Measurements from ENCODE around the gene ENPP1. TPM values are rescaled to one million over a fixed set of nuclear protein-coding genes. Genes with fewer than 3 reads are reported as not detected.

Gene ENPP1
- total and polyA plus RNA-seq, 4 donors: 1.3 to 35.2 (median 14.5) TPM

DNA sequence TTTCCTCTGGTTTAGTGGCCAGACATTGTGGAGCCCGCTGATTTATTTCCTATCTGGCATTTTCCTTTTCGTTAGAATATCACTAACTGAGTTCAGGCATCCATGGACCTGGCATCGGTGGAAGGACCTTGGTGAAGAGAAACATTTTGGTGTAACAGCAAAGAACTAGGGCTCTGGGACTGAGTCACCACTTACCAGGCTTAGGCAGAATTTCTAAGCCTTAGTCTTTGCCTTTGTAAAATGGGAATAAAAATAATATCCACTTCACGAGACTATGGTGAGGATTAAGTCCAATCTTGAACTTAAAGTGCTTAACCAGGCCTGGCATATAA is 42.0 kb upstream of the ENPP1 start:
- intact Hi-C loops (cut with DNase I): loop anchor here in 1 of 2 donors (5.0 kb wide), 1 partner anchor 42 kb away; the partner anchor contains the start of gene ENPP1
- Histone ChIP-seq H3K36me3 (ENCODE audit: control insufficient read depth in 1 of 2, insufficient read depth in 2 of 2, low read length in 1 of 2) (no peaks in the 10 kb centered on the region), H3K4me3 (ENCODE audit: low read length in 2 of 2) (no peak overlapping the region), H3K27me3 (ENCODE audit: control insufficient read depth in 1 of 2, insufficient read depth in 2 of 2, low read length in 1 of 2) (no peaks in the 10 kb centered on the region), H3K4me1 (ENCODE audit: control insufficient read depth in 1 of 2, insufficient read depth in 2 of 2, low read length in 2 of 2) (peaks cover 1 to 11% of the 10 kb centered on the region in 2 donors), H3K27ac (ENCODE audit: low read depth in 1 of 2, low read length in 2 of 2) (peak overlapping the region; percentile 46 to 89), H3K9me3 (ENCODE audit: control insufficient read depth, low read length) (no peaks in the 10 kb centered on the region)
- 17 to 20% methylated on average over 4 of the region's 4 CpGs for WGBS, 2 donors
- ATAC-seq (ENCODE audit: low FRiP score) (peak; percentile 37), DNase-seq (no peak)

DNA sequence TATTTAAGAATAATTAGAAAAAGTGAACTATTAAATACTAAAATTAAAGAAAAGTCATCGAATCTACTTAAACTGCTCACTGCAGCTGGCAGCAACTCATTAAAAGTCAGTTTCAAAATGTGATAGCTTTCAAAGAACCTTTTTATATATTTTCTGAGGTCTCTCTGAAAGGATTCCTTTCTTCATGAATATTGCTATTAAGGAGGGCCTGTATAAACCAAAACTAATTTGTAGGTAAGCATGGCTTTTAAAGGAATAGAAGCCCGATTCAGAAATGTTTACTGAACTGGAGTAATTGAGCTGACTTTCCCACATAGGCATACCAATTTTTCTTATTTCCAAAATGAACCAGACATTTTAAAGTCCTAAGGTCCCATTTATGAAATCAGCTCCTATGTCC is 41.2 kb upstream of the ENPP1 start:
- no peak overlapping the region for H3K27ac ChIP-seq (ENCODE audit: low read depth in 1 of 2, low read length in 2 of 2)
- peaks cover 1 to 15% of the 10 kb centered on the region in 2 donors for H3K4me1 ChIP-seq (ENCODE audit: control insufficient read depth in 1 of 2, insufficient read depth in 2 of 2, low read length in 2 of 2)
- no peaks in the 10 kb centered on the region for H3K9me3 ChIP-seq (ENCODE audit: control insufficient read depth, low read length)
- DNase-seq (no peak), ATAC-seq (ENCODE audit: low FRiP score) (no peak)
- H3K4me3 ChIP-seq (ENCODE audit: low read length in 2 of 2): no peak overlapping the region
- no peaks in the 10 kb centered on the region for H3K27me3 ChIP-seq (ENCODE audit: control insufficient read depth in 1 of 2, insufficient read depth in 2 of 2, low read length in 1 of 2)
- H3K36me3 ChIP-seq (ENCODE audit: control insufficient read depth in 1 of 2, insufficient read depth in 2 of 2, low read length in 1 of 2): no peaks in the 10 kb centered on the region
- intact Hi-C loops (cut with DNase I): loop anchor here in 1 of 2 donors (5.0 kb wide), 1 partner anchor 41 kb away; the partner anchor contains the start of gene ENPP1
- 16 to 20% methylated on average over 2 of the region's 2 CpGs for whole genome bisulfite sequencing, 2 donors

DNA sequence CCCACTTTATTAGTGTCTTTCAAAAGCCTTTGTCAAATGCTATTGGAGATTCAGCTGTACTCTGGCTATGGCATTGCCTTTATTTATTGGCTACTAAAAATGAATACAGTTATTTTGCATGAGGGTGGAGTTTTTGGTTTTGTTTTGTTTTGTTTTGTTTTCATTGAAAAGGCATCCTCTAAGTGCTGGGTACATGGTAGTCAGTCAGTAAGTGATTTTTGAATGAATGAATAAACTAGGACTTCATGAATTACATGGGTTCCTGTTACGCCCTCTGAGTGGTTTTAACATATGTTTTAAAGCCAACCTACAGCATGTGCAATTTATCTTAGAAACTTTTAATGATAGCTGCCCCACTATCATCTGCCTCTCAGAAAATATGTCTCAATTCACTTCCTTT is 38.9 kb upstream of the ENPP1 start:
- no peaks in the 10 kb centered on the region for H3K36me3 ChIP-seq (ENCODE audit: control insufficient read depth in 1 of 2, insufficient read depth in 2 of 2, low read length in 1 of 2)
- WGBS, 2 donors: 89 to 95% methylated on average over 1 of the region's 1 CpG
- H3K27ac ChIP-seq (ENCODE audit: low read depth in 1 of 2, low read length in 2 of 2): no peak overlapping the region
- intact Hi-C loops (cut with DNase I): loop anchor here in 1 of 2 donors (5.0 kb wide), 1 partner anchor 38 kb away; the partner anchor contains the start of gene ENPP1
- H3K4me3 ChIP-seq (ENCODE audit: low read length in 2 of 2): no peak overlapping the region
- H3K27me3 ChIP-seq (ENCODE audit: control insufficient read depth in 1 of 2, insufficient read depth in 2 of 2, low read length in 1 of 2): no peaks in the 10 kb centered on the region
- H3K9me3 ChIP-seq (ENCODE audit: control insufficient read depth, low read length): no peaks in the 10 kb centered on the region
- peaks cover 1 to 17% of the 10 kb centered on the region in 2 donors for H3K4me1 ChIP-seq (ENCODE audit: control insufficient read depth in 1 of 2, insufficient read depth in 2 of 2, low read length in 2 of 2)
- DNase-seq: no peak
- ATAC-seq (ENCODE audit: low FRiP score): no peak

DNA sequence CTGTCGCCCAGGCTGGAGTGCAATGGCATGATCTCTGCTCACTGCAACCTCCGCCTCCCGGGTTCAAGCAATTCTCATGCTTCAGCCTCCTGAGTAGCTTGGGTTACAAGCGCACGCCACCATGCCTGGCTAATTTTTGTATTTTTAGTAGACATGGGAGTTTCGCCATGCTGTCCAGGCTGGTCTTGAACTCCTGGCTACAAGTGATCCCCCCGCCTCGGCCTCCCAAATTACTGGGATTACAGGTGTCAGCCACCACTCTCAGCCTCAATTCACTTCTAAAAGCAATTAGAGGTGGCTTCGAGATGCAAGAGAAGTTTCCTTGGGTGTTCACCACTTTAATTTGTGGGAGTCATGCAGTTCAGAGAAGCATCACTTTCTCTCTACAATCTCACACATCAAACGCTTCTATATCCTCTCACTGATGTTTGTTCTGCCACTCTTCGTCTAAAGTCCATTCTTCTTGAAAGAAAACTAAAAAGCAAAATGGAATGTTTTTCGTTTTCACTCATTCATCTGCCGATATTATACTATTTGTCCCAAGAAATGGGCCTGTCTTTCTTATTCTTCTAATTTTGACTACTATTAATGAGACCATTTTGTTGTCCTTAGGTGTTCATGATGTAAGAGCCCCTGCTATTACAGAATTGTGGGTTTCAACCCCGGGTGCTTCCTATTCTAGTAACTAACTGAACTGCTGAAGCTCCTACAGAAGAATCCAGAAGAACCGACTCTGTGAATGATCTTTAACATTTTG is 38.3 kb upstream of the ENPP1 start:
- DNase-seq: no peak
- Histone ChIP-seq H3K9me3 (ENCODE audit: control insufficient read depth, low read length) (no peaks in the 10 kb centered on the region), H3K27me3 (ENCODE audit: control insufficient read depth in 1 of 2, insufficient read depth in 2 of 2, low read length in 1 of 2) (no peaks in the 10 kb centered on the region), H3K36me3 (ENCODE audit: control insufficient read depth in 1 of 2, insufficient read depth in 2 of 2, low read length in 1 of 2) (no peaks in the 10 kb centered on the region), H3K4me3 (ENCODE audit: low read length in 2 of 2) (no peak overlapping the region), H3K4me1 (ENCODE audit: control insufficient read depth in 1 of 2, insufficient read depth in 2 of 2, low read length in 2 of 2) (peaks cover 1 to 17% of the 10 kb centered on the region in 2 donors), H3K27ac (ENCODE audit: low read depth in 1 of 2, low read length in 2 of 2) (no peak overlapping the region)
- intact Hi-C loops (cut with DNase I): loop anchor here in 1 of 2 donors (5.0 kb wide), 1 partner anchor 38 kb away; the partner anchor contains the start of gene ENPP1
- ATAC-seq (ENCODE audit: low FRiP score): no peak
- 93 to 95% methylated on average over 15 of the region's 15 CpGs for WGBS, 2 donors

DNA sequence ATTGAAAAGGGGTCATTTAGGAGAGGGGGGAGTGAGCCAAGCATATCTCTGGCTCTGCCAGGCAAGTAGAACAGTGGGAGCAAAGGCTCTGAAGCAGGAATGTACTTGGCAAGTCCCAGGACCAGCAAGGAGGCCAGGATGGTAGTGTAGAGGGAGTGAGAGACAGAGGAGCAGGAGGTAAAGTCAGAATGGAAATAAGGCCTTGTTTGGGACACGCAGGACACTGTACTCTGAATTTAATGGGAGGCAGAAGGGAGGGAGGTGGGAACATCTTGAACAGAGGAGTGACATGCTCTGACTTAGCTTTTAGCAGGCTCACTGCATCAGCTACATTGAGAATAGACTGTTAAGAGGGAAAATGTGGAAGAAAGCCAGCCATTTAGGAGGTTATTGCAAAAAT is 37.0 kb upstream of the ENPP1 start:
- no peaks in the 10 kb centered on the region for H3K36me3 ChIP-seq (ENCODE audit: control insufficient read depth in 1 of 2, insufficient read depth in 2 of 2, low read length in 1 of 2)
- H3K9me3 ChIP-seq (ENCODE audit: control insufficient read depth, low read length): no peaks in the 10 kb centered on the region
- no peak overlapping the region for H3K4me3 ChIP-seq (ENCODE audit: low read length in 2 of 2)
- no peaks in the 10 kb centered on the region for H3K27me3 ChIP-seq (ENCODE audit: control insufficient read depth in 1 of 2, insufficient read depth in 2 of 2, low read length in 1 of 2)
- intact Hi-C loops (cut with DNase I): no loop called here
- peaks cover 3 to 13% of the 10 kb centered on the region in 2 donors for H3K4me1 ChIP-seq (ENCODE audit: control insufficient read depth in 1 of 2, insufficient read depth in 2 of 2, low read length in 2 of 2)
- DNase-seq: no peak
- ATAC-seq (ENCODE audit: low FRiP score): no peak
- peak overlapping the region; percentile 82 to 85 for H3K27ac ChIP-seq (ENCODE audit: low read depth in 1 of 2, low read length in 2 of 2)
- 10 to 12% methylated on average over 1 of the region's 1 CpG for WGBS, 2 donors

DNA sequence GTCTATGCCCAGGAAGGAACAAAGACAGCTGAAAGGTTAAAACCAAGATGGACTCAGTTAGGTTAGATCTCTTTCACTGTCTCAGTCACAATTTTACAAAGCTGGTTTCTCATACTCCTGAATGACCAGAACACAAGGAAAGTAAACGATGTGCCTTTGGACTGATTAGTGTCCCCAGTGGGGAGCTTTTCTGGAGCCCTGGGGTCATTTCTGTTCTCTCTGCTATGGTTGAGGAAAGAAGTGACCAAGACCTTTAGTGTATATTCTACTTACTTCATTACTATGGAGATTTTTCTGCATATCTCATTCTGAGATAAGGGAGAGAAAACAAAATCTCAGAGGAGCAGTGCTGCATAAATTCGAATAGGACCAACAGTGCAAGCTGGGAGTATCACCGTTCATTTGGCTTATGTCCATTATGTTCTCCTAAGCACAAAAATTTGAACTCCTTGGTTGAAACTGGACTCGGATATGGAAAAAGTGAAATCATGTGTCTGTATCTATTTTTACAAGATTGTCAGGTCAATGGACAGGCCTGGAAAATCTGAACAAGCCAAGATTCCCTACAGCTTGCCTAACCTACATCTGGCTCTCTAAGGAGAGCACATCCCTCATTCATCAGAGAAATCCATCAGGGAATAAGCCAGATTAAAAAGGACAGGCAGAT is 34.4 kb upstream of the ENPP1 start:
- Histone ChIP-seq H3K36me3 (ENCODE audit: control insufficient read depth in 1 of 2, insufficient read depth in 2 of 2, low read length in 1 of 2) (no peaks in the 10 kb centered on the region), H3K4me1 (ENCODE audit: control insufficient read depth in 1 of 2, insufficient read depth in 2 of 2, low read length in 2 of 2) (peaks cover 2 to 11% of the 10 kb centered on the region in 2 donors), H3K27me3 (ENCODE audit: control insufficient read depth in 1 of 2, insufficient read depth in 2 of 2, low read length in 1 of 2) (no peaks in the 10 kb centered on the region), H3K27ac (ENCODE audit: low read depth in 1 of 2, low read length in 2 of 2) (peak overlapping the region; percentile 18 to 28), H3K4me3 (ENCODE audit: low read length in 2 of 2) (no peak overlapping the region), H3K9me3 (ENCODE audit: control insufficient read depth, low read length) (no peaks in the 10 kb centered on the region)
- peak; percentile 60 for ATAC-seq (ENCODE audit: low FRiP score)
- no peak for DNase-seq
- 1 to 6% methylated on average over 4 of the region's 4 CpGs for WGBS, 2 donors
- intact Hi-C loops (cut with DNase I): no loop called here

GRCh38 chr6:131775886-131776285 is 31.9 kb upstream of the ENPP1 start:
- peaks cover 3 to 6% of the 10 kb centered on the region in 2 donors for H3K4me1 ChIP-seq (ENCODE audit: control insufficient read depth in 1 of 2, insufficient read depth in 2 of 2, low read length in 2 of 2)
- WGBS, 2 donors: 93 to 95% methylated on average over 3 of the region's 3 CpGs

GRCh38 chr6:131776985-131777384 is 30.8 kb upstream of the ENPP1 start:
- intact Hi-C loops (cut with DNase I): no loop called here
- 67 to 68% methylated on average over 2 of the region's 2 CpGs for WGBS, 2 donors
- Histone ChIP-seq H3K9me3 (ENCODE audit: control insufficient read depth, low read length) (no peaks in the 10 kb centered on the region), H3K4me3 (ENCODE audit: low read length in 2 of 2) (no peak overlapping the region), H3K27ac (ENCODE audit: low read depth in 1 of 2, low read length in 2 of 2) (peak overlapping the region in 1 of 2 donors; percentile 29), H3K27me3 (ENCODE audit: control insufficient read depth in 1 of 2, insufficient read depth in 2 of 2, low read length in 1 of 2) (no peaks in the 10 kb centered on the region), H3K36me3 (ENCODE audit: control insufficient read depth in 1 of 2, insufficient read depth in 2 of 2, low read length in 1 of 2) (no peaks in the 10 kb centered on the region), H3K4me1 (ENCODE audit: control insufficient read depth in 1 of 2, insufficient read depth in 2 of 2, low read length in 2 of 2) (peaks cover 2 to 3% of the 10 kb centered on the region in 2 donors)
- DNase-seq (no peak), ATAC-seq (ENCODE audit: low FRiP score) (no peak)

More at GRCh38 chr6:131775886-131776285, 31.9 kb upstream of the ENPP1 start:
- no peak for DNase-seq
- H3K27ac ChIP-seq (ENCODE audit: low read depth in 1 of 2, low read length in 2 of 2): peak overlapping the region in 1 of 2 donors; percentile 39
- ATAC-seq (ENCODE audit: low FRiP score): no peak
- H3K9me3 ChIP-seq (ENCODE audit: control insufficient read depth, low read length): no peaks in the 10 kb centered on the region
- no peaks in the 10 kb centered on the region for H3K27me3 ChIP-seq (ENCODE audit: control insufficient read depth in 1 of 2, insufficient read depth in 2 of 2, low read length in 1 of 2)
- H3K4me3 ChIP-seq (ENCODE audit: low read length in 2 of 2): no peak overlapping the region
- intact Hi-C loops (cut with DNase I): no loop called here
- no peaks in the 10 kb centered on the region for H3K36me3 ChIP-seq (ENCODE audit: control insufficient read depth in 1 of 2, insufficient read depth in 2 of 2, low read length in 1 of 2)

All from aorta (tissue), 5 donors.